WI38 (cell line): ENCODE data around the gene CDKAL1.
"Not testable (repeated sequence)": the region's sequence is repeated elsewhere in the genome, so short reads cannot be mapped to it uniquely, and the experiment has no call there.

ENCODE experiments used
- H3K4me3 ChIP-seq: 2 replicates; pipeline ENCODE4 v1.5.1; 2011; ENCODE audit warnings: low read depth, mild to moderate bottlenecking, control low read depth, low read length
- TF ChIP-seq, protein P1 (sequence below): IDR thresholded peaks from 2 replicates; pipeline ENCODE4 v1.5.1; 2012; ENCODE audit warnings: low read depth, mild to moderate bottlenecking, control low read depth, low read length

CDKAL1 gene

DNA sequence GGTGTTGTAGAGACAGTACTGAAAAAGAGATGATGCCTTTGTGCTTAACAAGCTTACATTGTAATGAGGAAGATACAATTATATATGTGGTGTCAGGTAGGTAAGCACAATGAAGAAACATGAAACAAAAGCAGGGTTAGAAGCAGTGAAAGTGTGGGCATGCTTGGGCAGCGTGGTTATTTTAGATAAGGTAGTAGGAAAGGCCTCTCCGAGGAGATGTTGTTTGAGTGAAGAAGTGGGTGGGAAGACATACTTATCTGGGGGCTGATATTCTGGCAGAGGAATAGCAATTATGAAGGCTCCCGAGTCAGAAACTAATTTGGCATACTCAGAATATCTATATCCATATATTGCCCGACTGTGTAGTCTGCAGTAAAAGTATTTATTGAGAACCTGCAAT lies 4.7 kb downstream of the CDKAL1 start:
- TF ChIP-seq, protein P1, sequence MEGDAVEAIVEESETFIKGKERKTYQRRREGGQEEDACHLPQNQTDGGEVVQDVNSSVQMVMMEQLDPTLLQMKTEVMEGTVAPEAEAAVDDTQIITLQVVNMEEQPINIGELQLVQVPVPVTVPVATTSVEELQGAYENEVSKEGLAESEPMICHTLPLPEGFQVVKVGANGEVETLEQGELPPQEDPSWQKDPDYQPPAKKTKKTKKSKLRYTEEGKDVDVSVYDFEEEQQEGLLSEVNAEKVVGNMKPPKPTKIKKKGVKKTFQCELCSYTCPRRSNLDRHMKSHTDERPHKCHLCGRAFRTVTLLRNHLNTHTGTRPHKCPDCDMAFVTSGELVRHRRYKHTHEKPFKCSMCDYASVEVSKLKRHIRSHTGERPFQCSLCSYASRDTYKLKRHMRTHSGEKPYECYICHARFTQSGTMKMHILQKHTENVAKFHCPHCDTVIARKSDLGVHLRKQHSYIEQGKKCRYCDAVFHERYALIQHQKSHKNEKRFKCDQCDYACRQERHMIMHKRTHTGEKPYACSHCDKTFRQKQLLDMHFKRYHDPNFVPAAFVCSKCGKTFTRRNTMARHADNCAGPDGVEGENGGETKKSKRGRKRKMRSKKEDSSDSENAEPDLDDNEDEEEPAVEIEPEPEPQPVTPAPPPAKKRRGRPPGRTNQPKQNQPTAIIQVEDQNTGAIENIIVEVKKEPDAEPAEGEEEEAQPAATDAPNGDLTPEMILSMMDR: no peak
- H3K4me3 ChIP-seq: no peak overlapping the region

DNA sequence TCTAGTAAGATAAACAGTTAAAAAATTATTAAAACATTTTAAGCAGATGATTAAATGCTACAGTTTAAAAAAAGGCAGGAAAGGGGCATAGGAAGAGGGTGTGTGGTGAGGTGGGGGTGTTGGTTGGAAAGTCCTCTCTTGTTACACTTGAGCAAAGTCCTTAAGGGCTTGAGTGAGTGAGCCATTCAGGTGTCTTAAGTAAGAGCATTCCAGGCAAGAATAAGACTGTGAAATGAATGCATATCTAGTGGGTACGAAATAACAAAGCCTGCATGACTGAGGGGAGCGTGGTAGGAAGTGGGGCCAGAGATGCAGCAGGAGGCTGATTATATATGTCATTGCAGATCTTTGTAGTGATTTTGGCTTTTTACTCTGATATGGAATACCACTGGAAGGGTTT lies 5.1 kb downstream of the CDKAL1 start:
- no peak overlapping the region for H3K4me3 ChIP-seq
- TF ChIP-seq, protein P1: no peak

- H3K4me3 ChIP-seq: no peak overlapping the region
- TF ChIP-seq, protein P1: no peak
These were observed 6.4 kb downstream of the CDKAL1 start for GRCh38 chr6:20540683-20541082.

DNA sequence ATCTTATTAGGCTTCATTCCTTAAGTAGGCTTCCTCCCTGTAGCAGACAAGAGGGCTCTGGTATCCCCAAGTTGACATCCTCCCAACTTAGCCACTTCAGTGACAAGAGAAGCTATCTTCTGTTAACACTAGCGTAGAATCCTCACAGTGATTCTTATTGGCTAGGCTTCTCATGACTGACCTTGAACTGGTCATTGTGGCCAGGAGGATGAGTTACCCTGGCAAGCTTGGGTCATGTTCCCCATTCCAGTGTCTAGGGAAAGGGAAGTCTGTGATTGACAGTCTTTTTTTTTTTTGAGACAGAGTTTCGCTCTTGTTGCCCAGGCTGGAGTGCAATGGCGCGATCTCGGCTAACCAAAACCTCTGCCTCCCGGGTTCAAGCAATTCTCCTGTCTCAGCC lies 7.1 kb downstream of the CDKAL1 start:
- H3K4me3 ChIP-seq: no peak overlapping the region
- TF ChIP-seq, protein P1: no peak

DNA sequence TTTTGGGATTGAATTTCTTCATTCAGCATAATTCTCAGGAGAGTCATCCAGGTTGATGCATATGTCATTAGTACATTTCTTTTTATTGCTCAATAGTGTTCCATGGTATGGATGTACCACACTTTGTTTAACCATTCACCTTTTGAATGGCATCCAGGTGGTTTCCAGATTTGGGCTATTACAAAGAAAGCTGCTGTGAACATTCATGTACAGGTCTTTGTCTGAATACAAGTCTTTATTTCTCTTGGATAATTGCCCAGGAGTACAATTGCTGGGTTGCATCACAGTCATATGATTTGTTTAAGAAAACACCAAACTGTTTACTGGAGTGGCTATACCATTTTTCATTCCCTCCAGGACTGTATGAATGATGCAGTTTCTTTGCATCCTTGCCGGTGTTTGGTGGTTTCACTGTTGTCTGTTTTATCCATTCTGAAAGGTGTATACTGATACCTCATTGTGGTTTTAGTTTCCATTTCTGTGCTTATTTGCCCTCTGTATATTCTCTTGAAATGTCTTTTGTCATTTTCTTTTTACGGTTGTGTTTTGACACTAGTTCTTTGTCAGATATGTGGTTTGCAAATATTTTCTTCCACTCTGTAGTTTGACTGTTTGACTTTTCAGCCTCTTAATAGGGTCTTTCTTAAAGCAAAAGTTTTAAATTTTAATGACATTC lies 8.8 kb downstream of the CDKAL1 start:
- TF ChIP-seq, protein P1: no peak
- no peak overlapping the region for H3K4me3 ChIP-seq

DNA sequence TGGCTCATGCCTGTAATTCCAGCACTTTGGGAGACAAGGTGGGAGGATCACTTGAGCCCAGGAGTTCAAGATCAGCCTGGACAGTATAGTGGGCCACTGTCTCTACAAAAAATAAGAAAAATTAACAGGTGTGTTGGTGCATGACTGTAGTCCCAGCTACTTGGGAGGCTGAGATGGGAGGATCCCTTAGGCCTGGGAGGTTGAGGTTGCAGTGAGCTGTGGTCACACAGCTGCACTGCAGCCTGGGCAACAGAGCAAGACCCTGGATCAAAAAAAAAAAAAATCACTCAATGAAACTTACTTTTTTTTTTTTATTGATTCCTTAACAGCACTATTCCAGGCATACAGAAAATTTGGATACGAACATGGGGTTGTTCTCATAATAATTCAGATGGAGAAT lies 14.0 kb downstream of the CDKAL1 start:
- TF ChIP-seq, protein P1: no peak
- H3K4me3 ChIP-seq: no peak overlapping the region

- H3K4me3 ChIP-seq: not testable (repeated sequence)
These were observed 15.1 kb downstream of the CDKAL1 start for GRCh38 chr6:20549398-20549797.

DNA sequence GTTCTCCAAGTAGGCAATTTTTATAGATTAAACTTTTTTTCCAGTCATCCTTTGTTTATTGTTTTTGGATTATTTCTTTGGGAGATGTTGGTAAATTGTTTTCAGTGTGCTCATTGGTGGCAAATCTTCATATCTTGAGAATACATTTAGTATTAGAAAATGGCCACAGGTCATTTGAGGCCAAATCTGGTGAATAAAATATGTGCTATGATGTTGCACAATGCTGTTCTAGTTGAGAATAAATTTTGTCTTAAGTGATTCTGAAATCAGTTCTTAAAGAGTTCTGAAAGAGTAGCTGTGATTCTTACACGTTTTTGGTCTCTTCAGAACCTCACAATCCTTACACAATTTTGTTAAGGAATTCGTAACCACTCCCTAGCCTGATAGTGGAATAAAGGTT lies 20.1 kb downstream of the CDKAL1 start:
- TF ChIP-seq, protein P1: no peak
- H3K4me3 ChIP-seq: no peak overlapping the region
